ENCODE data around the gene EHD1.
"Not testable (repeated sequence)": the region's sequence is repeated elsewhere in the genome, so short reads cannot be mapped to it uniquely, and the experiment has no call there.

Gene EHD1

GRCh38 chr11:64856382-64857227 lies 21.8 kb downstream of the EHD1 start:
- peak; percentile 92 for DNase-seq

GRCh38 chr11:64855596-64856304 lies 22.7 kb downstream of the EHD1 start:
- no peak for DNase-seq

GRCh38 chr11:64854534-64855502 lies 23.6 kb downstream of the EHD1 start:
- DNase-seq: peak; percentile 97

GRCh38 chr11:64854157-64854533 lies 24.3 kb downstream of the EHD1 start:
- DNase-seq: no peak

- no peak for DNase-seq
Observed at GRCh38 chr11:64853709-64854108, 24.7 kb downstream of the EHD1 start.

- DNase-seq: no peak
Observed at GRCh38 chr11:64852804-64853509, 25.5 kb downstream of the EHD1 start.

- DNase-seq: no peak
Observed at GRCh38 chr11:64851831-64852351, 26.5 kb downstream of the EHD1 start.

GRCh38 chr11:64850979-64851567 lies 27.3 kb downstream of the EHD1 start:
- no peak for DNase-seq

- DNase-seq: no peak
Observed at GRCh38 chr11:64849598-64850356, 28.6 kb downstream of the EHD1 start.

- DNase-seq: no peak
Observed at GRCh38 chr11:64848826-64849597, 29.4 kb downstream of the EHD1 start.

- no peak for DNase-seq
Observed at GRCh38 chr11:64848214-64848825, 30.1 kb downstream of the EHD1 start.

- DNase-seq: peak; percentile 88
Observed at GRCh38 chr11:64846998-64847666, 31.3 kb downstream of the EHD1 start.

GRCh38 chr11:64845776-64846129 lies 32.7 kb downstream of the EHD1 start:
- DNase-seq: not testable (repeated sequence)

- no peak for DNase-seq
Observed at GRCh38 chr11:64845129-64845775, 33.2 kb downstream of the EHD1 start.

- DNase-seq: peak; percentile 63
Observed at GRCh38 chr11:64844330-64845128, 33.9 kb downstream of the EHD1 start, which contains the start of gene CDC42BPG. CDC42BPG (minus strand) TSS chr11:64844653; CDS start chr11:64844569, 84 bp downstream.

- no peak for DNase-seq
Observed at GRCh38 chr11:64843686-64844329, 34.6 kb downstream of the EHD1 start.

All from fibroblast of skin of back (primary cell).